GM18909 (cell line): Measurements from ENCODE around the gene ZFAND3.
"Not testable (repeated sequence)": the region's sequence is repeated elsewhere in the genome, so short reads cannot be mapped to it uniquely, and the experiment has no call there.

Source experiments
- ATAC-seq: cut with Tn5 transposase; IDR thresholded peaks from one replicate; pipeline ENCODE4 v1.9.1; 2021; ENCODE audit warnings: mild to moderate bottlenecking; ENCODE audit not compliant: unreplicated experiment, poor library complexity

ZFAND3 gene

GRCh38 chr6:38107073-38107472 is 287.5 kb downstream of the ZFAND3 start:
- no peak for ATAC-seq

- ATAC-seq: no peak
These were observed 291.0 kb downstream of the ZFAND3 start for GRCh38 chr6:38110481-38110971.

GRCh38 chr6:38112181-38112580 is 292.7 kb downstream of the ZFAND3 start:
- ATAC-seq: no peak

GRCh38 chr6:38113825-38114576 is 294.5 kb downstream of the ZFAND3 start:
- ATAC-seq: no peak

- no peak for ATAC-seq
These were observed 295.6 kb downstream of the ZFAND3 start for GRCh38 chr6:38114976-38115625.

GRCh38 chr6:38115626-38116008 is 296.1 kb downstream of the ZFAND3 start:
- no peak for ATAC-seq

- no peak for ATAC-seq
These were observed 296.7 kb downstream of the ZFAND3 start for GRCh38 chr6:38116248-38116647.

GRCh38 chr6:38117281-38117680 is 297.8 kb downstream of the ZFAND3 start:
- no peak for ATAC-seq

- no peak for ATAC-seq
These were observed 299.4 kb downstream of the ZFAND3 start for GRCh38 chr6:38118791-38119365.

- no peak for ATAC-seq
These were observed 300.0 kb downstream of the ZFAND3 start for GRCh38 chr6:38119516-38119915.

- not testable (repeated sequence) for ATAC-seq
These were observed 304.8 kb downstream of the ZFAND3 start for GRCh38 chr6:38124224-38124926.

GRCh38 chr6:38127284-38127683 is 307.8 kb downstream of the ZFAND3 start:
- no peak for ATAC-seq

GRCh38 chr6:38131527-38131965 is 312.0 kb downstream of the ZFAND3 start:
- ATAC-seq: no peak

- no peak for ATAC-seq
These were observed 314.6 kb downstream of the ZFAND3 start for GRCh38 chr6:38133932-38134703.

- ATAC-seq: no peak
These were observed 315.2 kb downstream of the ZFAND3 start for GRCh38 chr6:38134704-38135088.

GRCh38 chr6:38136547-38136946 is 317.0 kb downstream of the ZFAND3 start:
- ATAC-seq: no peak

GRCh38 chr6:38137608-38138265 is 318.2 kb downstream of the ZFAND3 start:
- ATAC-seq: no peak

- ATAC-seq: no peak
These were observed 318.8 kb downstream of the ZFAND3 start for GRCh38 chr6:38138374-38138773.

GRCh38 chr6:38141085-38141484 is 321.6 kb downstream of the ZFAND3 start:
- ATAC-seq: no peak

- no peak for ATAC-seq
These were observed 322.2 kb downstream of the ZFAND3 start for GRCh38 chr6:38141716-38142115.
